Germinal center (tissue), 1 donor: ENCODE data around the gene CHCHD6.

Experiments used
- DNase-seq: peaks from one replicate; pipeline ENCODE4 v3.0.0; 2012; ENCODE audit warnings: mixed read lengths, low spot score

CHCHD6 gene

GRCh38 chr3:126960604-126960995, 256.6 kb downstream of the CHCHD6 start:
- DNase-seq: no peak

DNA sequence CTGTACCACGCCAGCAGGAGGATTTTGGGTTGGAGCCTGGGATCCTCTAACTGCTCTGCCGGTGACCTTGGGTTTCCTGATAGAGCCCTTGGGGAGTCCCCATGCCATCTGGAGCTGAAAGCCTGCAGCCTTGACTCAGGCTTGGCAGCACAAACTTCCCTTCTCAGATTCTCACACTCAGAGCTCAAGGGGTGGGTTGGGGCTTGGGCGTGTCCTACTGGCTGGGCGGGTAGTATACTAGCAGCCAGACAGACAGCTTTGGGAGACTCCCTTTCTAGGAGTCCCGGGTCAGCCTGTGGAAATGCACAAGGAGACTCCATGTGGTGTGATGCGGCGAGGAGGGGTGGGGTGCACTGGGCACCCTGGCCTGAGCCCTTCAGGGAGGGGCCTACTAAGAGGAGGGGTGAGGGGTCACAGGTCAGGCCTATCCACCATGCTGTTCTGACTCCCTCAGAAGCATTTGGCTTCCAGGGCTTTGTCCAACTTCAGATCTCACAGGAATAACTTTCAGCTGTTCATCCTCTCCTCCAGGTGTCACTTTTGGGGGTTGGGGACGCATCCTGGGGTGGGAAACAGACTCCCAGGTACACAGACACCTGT, 257.3 kb downstream of the CHCHD6 start:
- no peak for DNase-seq

GRCh38 chr3:126961791-126962461, 257.9 kb downstream of the CHCHD6 start:
- no peak for DNase-seq

DNA sequence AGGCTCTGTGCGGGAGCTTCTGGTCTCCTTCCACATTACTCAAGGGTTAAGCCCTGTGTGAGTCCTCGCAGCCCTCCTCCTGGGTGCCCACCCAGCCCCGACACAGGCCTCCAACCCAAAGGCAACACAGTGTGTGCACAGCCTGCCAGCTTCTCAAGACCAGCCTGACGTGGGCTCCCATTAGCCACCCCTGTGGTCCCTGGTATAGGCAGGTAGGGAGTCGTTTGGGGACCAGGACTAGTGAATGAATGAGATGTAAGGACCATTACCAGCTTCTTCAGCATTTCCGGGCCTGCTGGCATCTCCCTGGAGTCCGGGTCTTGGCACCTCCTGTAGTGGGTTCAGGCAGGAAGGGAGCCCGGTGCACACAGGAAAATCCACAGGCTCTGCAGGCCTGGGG, 258.7 kb downstream of the CHCHD6 start:
- DNase-seq: no peak

GRCh38 chr3:126963261-126964190, 259.5 kb downstream of the CHCHD6 start:
- no peak for DNase-seq

DNA sequence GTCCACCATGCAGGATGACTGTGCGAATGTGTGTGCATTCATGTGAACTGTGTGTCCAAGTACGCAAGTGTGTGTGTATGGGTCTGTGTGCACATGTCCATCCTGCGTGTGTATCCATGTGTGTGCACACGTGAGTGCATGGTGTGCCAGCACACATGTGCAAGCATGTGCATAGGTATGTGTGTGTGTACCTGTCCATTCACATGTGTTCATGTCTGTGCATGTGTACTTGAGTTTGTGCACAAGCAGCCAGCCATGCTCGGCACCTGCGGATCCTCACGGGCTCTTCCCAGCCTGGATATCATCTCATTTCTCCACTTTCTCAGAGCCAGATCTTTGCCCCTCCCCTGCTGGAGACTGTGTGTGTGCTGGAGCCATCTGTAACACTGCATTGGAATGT, 260.2 kb downstream of the CHCHD6 start:
- no peak for DNase-seq

GRCh38 chr3:126964950-126965349, 260.9 kb downstream of the CHCHD6 start:
- no peak for DNase-seq

DNA sequence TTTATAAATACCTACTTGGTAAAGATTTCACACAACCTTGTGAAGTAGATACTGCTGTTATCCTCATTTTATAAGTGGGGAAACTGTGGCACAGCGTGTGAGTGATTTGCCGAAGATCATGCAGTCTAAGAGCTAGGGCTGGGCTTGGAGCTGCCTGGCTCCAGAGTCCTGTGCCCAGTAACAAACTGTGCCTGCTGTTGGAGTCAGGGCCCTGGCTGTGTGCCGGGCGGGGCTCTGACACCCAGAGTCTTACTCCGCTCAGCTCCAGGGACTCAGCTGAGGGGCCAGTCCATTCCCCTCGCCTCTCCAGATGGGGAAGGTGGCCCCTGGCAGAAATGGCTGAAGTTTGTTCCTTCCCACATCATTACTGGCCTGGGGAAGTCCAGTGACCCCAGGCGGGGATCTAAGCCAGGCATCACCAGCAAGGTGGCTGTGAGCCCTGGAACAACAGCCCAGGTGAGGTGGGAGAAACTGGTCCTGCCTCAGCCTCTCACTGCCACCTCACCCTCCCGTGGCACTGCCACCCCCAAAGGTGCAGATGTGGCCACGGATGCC, 261.6 kb downstream of the CHCHD6 start:
- no peak for DNase-seq

DNA sequence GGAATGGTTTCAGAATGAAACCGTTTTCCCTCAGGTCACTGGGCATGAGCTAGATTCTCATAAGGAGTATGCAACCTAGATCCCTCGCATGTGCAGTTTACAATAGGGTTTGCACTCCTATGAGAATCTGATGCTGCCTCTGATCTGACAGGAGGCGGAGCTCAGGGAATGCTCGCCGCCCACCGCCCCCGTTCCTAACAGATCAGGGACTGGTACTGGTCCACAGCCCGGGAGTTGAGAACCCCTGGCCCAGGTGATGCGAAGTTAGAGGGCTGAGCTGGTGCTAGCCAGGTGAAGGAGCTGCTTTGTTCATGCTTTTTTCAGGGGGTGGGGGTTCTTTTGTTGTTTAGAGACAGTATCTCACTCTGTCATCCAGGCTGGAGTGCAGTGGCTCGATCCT, 263.3 kb downstream of the CHCHD6 start:
- DNase-seq: no peak

DNA sequence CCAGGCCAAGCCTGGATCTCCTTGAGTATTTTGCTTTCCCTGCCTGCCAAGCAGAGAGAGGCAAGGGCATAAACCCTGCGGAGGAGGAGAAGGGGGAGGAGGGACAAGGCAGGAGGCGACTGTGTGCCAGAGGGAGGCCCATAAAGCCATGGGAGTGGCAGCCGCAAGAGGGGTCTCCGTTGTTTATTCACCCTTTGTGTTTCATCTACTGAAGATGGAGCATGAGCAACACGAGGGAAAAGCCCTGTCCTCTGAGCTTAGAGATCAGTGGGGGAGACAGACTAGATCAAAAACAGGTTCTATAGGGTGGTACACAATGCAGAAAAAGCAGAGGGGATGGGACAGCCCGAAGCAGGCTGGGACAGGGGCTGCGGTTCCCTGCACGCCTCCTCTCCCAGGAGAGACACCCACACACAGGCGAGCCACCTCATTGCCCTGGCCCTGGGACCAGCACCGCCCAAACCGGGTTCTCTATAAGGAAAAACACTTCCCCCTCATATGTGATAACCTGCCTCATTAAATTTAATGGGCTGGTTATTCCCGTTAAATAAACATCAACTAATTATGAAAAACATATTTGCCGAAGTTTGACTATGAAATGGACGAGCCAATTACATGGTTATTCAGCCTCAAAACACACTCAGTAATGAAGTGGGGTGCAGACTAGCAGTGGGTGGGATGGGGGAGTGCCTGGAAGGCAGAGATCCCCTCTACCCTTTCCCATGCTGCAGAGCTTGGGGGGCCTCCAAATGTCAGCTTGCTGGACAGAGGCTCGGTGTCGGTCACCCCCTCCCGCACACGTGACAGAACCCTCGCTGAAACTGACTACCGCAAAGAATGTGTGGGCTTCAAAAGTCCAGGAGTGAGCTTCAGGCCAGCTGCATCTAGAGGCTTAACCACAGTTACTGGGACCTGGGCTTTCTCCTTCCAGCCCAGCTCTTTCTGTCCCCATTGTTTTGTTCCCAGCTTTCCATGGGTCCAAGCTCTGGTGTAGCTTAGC, 264.7 kb downstream of the CHCHD6 start:
- no peak for DNase-seq

DNA sequence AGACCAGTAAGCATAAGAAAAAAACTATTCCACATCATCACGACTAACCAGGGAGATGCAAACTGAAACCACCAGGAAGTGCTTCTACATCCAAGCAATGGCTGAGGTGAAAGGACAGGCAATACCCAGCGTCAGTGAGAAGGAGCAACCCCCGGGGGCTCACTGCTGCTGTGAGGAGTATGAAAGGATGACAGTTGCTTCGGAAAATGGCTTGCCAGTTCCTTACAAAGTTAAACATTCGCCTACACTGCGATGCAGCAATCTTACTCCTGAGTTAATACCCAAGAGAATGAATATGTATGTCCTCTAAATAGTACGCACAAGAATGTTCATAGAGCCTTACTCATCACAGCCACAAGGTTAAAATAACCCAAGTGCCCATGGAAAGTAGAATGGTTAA, 265.5 kb downstream of the CHCHD6 start:
- DNase-seq: no peak

- DNase-seq: no peak
Observed at GRCh38 chr3:126970101-126970500, 266.1 kb downstream of the CHCHD6 start.

GRCh38 chr3:126970921-126971320, 266.9 kb downstream of the CHCHD6 start:
- no peak for DNase-seq

GRCh38 chr3:126971891-126972351, 267.9 kb downstream of the CHCHD6 start:
- DNase-seq: peak; percentile 37

DNA sequence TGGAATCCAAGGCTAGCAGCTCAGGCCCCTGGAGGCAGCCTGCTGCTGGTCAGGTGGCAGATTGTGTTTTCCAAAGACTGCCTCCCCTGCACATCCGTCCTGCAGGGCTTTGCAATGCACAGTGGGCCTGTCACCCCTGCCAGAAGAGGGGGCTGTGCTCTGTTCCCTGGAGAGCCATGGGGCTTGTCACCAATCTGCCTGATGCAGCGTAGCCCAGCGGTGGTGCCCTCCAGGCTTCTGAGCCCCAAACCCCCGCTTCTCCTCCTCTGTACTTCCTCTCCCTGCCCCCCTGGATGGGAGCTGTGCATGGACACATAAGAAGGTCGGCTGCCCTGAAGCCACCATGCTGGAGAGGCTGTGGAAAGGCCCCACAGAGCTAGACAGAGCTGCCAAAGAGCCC, 268.8 kb downstream of the CHCHD6 start:
- no peak for DNase-seq

GRCh38 chr3:126973814-126974213, 269.8 kb downstream of the CHCHD6 start:
- no peak for DNase-seq

- DNase-seq: no peak
Observed at GRCh38 chr3:126974756-126975155, 270.7 kb downstream of the CHCHD6 start.

GRCh38 chr3:126976906-126977305, 272.9 kb downstream of the CHCHD6 start:
- no peak for DNase-seq

DNA sequence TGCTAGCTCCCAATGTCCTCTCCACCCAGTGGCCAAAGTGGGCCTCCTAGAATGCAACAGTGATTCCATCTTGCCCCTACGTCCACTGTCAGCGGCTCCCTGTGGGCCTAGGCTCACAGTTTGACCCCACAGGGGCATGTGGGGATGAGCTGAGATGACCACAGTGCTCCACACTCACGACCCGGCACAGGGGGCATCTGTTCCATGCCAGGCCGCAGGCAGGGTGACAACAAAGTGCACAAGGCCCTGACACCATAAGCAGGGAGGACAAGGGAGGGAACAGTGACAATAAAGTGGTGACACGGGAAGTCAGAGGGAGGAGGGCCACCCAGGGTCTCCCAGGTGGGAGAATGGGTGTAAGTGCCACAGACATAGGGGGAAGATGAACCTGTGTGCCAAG, 273.8 kb downstream of the CHCHD6 start:
- DNase-seq: no peak

GRCh38 chr3:126978291-126978690, 274.3 kb downstream of the CHCHD6 start:
- DNase-seq: no peak

DNA sequence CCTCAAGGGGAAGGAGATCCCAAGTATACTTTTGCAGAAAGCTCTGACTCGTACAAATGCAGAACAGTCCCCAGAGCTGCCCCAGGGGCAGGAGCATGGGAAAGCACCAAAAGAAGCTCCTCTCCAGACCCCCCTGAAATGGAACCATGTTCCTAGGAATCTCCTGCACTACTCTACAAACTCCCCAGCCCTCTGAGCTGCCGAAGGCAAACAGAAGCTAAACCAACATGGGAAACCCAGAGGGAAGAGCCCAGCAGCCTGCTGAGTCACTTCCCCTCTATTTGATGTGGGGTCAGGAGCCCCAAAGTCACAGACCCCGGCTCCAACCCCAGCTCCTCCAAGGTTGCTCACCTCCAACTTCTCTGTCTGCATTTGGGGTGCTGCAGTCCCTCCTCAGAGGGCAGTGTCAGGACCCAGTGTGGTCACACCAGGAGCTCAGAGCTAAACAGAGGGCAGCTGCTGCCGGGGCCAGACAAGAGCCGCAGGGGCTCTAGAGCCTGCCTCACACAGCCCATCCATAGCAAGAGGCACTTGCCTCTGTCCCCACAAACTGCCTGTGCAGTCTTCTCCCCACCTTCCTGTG, 275.1 kb downstream of the CHCHD6 start:
- DNase-seq: no peak
